Measurements from ENCODE around the gene HIP1R. TPM values are rescaled to one million over a fixed set of nuclear protein-coding genes. Genes with fewer than 3 reads are reported as not detected.
A peak's percentile ranks its signal among the peaks of the same experiment; 100 is the strongest.

Gene HIP1R
- total RNA-seq, 1 donor from 2014 or later = 36.1 TPM

DNA sequence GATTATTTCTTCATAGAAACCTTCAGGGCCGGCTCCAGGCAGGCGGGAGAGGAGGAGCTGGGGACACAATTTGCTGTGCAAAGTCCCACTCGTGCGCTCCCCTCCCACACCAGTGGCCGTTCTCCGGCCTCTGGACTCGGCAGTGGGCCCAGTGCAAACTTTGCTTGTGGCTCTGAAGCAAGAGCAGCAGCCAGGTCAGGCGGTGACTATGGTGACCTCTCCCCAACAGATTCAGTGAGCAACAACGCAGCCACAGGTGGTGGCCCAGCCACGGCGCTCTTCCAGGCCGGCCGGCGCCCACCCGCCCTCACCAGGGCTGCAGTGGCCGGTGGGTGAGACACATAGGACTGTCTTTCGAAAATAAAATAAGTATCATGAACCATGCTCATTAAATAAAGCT is 31.1 kb downstream of the HIP1R start:
- peaks cover 36% of the 10 kb centered on the region for H3K36me3 ChIP-seq (ENCODE audit: control insufficient read depth, insufficient read depth, low read length)

DNA sequence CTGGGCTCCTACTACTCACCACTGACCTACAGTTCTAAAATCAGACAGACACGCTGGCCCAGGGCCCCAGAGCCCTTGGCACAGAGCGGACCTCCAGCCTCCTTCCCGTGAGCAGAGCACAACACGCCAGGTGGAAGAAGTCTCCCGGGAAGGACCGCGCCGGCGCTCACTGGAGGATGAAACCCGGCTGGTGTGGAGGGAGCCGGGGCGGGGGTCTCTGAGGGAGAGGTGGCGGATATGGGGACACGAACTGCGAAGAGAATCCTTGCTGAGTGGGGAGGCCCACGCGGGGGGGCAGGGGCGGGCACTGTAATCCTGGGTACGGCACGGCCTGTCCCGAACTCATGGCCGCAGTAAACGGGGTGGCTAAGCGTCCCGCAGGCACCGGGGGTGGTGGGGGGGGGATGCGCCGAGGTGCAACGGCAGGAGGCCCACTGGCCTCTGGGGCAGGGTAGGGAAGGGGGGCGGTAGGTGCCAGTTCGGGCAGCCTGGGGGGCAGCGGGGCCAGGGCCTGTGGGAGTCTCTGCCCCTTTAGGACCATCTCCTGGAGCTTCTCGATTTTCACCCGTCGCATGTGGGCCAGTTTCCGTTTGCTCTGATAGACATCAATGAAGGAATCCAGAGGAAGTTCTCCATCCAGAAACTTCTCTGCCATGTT is 31.8 kb downstream of the HIP1R start:
- Histone ChIP-seq H3K27me3 (ENCODE audit: control insufficient read depth, insufficient read depth, low read length) (no peaks in the 10 kb centered on the region), H3K36me3 (ENCODE audit: control insufficient read depth, insufficient read depth, low read length) (peaks cover 36% of the 10 kb centered on the region), H3K4me3 (ENCODE audit: low read depth, low read length) (no peak overlapping the region)
- no peak for DNase-seq (ENCODE audit: low read depth)
- TF ChIP-seq, protein P1, sequence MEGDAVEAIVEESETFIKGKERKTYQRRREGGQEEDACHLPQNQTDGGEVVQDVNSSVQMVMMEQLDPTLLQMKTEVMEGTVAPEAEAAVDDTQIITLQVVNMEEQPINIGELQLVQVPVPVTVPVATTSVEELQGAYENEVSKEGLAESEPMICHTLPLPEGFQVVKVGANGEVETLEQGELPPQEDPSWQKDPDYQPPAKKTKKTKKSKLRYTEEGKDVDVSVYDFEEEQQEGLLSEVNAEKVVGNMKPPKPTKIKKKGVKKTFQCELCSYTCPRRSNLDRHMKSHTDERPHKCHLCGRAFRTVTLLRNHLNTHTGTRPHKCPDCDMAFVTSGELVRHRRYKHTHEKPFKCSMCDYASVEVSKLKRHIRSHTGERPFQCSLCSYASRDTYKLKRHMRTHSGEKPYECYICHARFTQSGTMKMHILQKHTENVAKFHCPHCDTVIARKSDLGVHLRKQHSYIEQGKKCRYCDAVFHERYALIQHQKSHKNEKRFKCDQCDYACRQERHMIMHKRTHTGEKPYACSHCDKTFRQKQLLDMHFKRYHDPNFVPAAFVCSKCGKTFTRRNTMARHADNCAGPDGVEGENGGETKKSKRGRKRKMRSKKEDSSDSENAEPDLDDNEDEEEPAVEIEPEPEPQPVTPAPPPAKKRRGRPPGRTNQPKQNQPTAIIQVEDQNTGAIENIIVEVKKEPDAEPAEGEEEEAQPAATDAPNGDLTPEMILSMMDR (IDR thresholded peaks at IDR 0.05; ENCODE audit: insufficient read depth, low read length, severe bottlenecking) = no peak
- FAIRE-seq = no peak

More for the DNA sequence above, 31.1 kb downstream of the HIP1R start:
- no peak for DNase-seq (ENCODE audit: low read depth)
- Histone ChIP-seq H3K27me3 (ENCODE audit: control insufficient read depth, insufficient read depth, low read length) (no peaks in the 10 kb centered on the region), H3K4me3 (ENCODE audit: low read depth, low read length) (no peak overlapping the region)
- FAIRE-seq = no peak
- TF ChIP-seq, protein P1 (IDR thresholded peaks at IDR 0.05; ENCODE audit: insufficient read depth, low read length, severe bottlenecking) = no peak

DNA sequence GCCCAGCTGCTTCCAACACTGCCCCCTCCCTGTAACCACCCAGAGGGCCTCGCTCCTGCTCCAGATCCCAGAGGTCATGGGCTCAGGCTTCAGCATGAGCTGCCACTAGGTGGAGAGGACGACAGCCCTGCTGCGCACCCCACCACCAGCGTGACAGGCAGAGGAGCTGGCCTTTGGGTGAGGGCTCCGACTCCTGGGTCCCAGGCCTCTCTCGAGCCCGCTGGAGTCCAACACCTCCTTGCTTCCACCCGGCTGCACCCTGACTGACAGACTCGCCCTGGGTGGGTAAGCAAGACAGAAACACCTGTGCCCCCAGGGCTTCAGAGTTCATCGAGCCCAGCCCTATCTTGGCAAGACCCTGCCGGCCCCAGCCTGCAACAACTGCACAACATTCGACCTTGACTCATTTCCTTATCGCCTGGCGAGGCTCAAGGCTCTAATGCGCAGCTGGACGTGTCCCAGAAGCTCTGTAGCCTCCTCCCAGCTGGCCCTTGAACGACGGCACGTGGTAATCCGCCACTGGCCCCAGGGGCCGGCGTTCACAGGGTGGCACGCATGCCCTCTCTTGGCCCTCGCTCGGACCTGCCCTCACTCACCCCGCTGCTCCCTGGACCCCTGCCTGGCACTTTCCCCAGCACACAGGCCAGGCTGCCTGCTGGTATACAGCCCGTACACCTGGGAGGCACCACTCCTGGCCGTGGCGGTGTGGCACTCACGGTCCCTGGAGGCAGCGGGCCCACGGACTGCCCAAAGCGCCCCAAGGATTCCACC is 32.6 kb downstream of the HIP1R start:
- Histone ChIP-seq H3K36me3 (ENCODE audit: control insufficient read depth, insufficient read depth, low read length) (peaks cover 36% of the 10 kb centered on the region), H3K4me3 (ENCODE audit: low read depth, low read length) (no peak overlapping the region), H3K27me3 (ENCODE audit: control insufficient read depth, insufficient read depth, low read length) (no peaks in the 10 kb centered on the region)
- TF ChIP-seq, protein P1 (IDR thresholded peaks at IDR 0.05; ENCODE audit: insufficient read depth, low read length, severe bottlenecking) = peak; percentile 46
- DNase-seq (ENCODE audit: low read depth) (peak; percentile 84), FAIRE-seq (no peak)

DNA sequence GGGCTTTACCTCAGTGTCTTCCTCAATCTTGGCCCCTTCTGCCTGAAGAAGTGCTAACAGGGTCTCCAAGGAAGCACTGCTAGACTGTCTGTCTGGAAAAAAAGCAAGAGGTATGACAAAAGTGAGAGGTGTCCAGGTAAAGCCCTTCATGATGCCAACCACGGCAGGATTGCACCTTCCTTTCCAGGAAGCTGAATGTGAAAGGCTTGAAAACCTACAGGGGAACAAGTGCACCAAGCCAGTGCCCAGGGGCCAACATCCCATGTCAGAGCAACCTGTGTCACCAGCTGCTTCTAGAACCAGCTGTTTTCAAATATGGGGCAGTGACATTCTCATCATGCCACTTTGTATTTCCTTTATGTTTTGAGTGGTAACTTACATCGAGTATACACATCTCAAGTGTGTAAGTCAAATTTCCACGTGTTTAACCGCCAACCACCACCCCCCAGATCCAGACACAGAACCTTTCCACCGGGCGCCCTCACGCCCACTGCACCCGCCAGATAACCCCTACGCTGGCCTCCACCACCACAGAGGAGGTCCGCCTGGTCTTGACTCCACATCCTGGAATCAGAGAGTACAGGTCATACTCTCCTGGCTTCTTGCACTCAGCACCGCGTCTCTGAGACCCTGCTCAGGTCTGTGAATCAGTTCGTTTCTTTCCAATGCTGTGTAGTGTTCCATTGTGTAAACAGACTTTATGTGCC is 33.4 kb downstream of the HIP1R start:
- H3K27me3 ChIP-seq (ENCODE audit: control insufficient read depth, insufficient read depth, low read length) = no peaks in the 10 kb centered on the region
- DNase-seq (ENCODE audit: low read depth) = no peak
- H3K4me3 ChIP-seq (ENCODE audit: low read depth, low read length) = no peak overlapping the region
- TF ChIP-seq, protein P1 (IDR thresholded peaks at IDR 0.05; ENCODE audit: insufficient read depth, low read length, severe bottlenecking) = no peak
- peaks cover 37% of the 10 kb centered on the region for H3K36me3 ChIP-seq (ENCODE audit: control insufficient read depth, insufficient read depth, low read length)
- FAIRE-seq = no peak

DNA sequence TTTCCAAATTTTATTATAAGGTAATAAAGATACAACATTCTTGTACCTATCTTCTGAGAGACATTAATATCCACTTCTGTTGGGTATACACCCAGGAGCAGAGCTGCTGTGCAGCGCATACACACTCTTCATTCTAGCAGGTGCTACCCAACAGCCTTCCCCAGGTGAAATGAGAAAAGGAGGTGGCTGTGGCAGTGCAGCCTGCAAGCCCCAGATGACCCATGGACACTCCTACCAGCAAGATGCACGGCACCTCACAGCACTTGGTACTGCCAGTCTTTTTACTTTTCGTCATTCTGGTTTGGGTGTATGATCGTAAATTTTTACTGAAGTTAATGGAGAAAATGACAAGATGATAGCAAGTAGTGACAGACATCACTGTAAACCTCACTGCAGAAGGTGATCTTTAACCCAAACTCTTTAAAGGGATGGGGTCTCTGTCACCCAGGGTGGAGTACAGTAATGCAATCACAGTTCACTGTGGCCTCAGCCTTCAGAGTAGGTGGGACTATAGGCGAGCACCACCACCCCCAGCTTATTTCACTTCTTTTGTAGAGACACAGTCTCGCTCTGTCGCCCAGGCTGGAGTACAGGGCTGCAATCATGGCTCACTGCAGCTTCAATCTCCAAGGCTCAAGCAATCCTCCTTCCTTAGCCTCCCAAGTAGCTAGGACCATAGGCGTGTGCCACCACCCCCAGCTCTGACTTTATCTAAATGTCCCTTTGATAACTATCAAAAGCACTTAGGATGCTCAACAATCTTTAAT is 34.1 kb downstream of the HIP1R start:
- DNase-seq (ENCODE audit: low read depth) (no peak), FAIRE-seq (no peak)
- no peaks in the 10 kb centered on the region for H3K27me3 ChIP-seq (ENCODE audit: control insufficient read depth, insufficient read depth, low read length)
- TF ChIP-seq, protein P1 (IDR thresholded peaks at IDR 0.05; ENCODE audit: insufficient read depth, low read length, severe bottlenecking) = no peak
- H3K4me3 ChIP-seq (ENCODE audit: low read depth, low read length) = no peak overlapping the region
- peaks cover 37% of the 10 kb centered on the region for H3K36me3 ChIP-seq (ENCODE audit: control insufficient read depth, insufficient read depth, low read length)

Measured in bronchial epithelial cell (primary cell).